Measurements from ENCODE around the gene VAV3.

VAV3 gene

GRCh38 chr1:107900090-107900945 is 64.7 kb downstream of the VAV3 start:
- in situ Hi-C loops (cut with MboI; ENCODE audit: low pct_unique_long_range_greater_than_20kb, low sequenced_read_pairs, unreplicated experiment), result no loop called here
- no peak for DNase-seq (ENCODE audit: low spot score)
- TF ChIP-seq, protein P1, sequence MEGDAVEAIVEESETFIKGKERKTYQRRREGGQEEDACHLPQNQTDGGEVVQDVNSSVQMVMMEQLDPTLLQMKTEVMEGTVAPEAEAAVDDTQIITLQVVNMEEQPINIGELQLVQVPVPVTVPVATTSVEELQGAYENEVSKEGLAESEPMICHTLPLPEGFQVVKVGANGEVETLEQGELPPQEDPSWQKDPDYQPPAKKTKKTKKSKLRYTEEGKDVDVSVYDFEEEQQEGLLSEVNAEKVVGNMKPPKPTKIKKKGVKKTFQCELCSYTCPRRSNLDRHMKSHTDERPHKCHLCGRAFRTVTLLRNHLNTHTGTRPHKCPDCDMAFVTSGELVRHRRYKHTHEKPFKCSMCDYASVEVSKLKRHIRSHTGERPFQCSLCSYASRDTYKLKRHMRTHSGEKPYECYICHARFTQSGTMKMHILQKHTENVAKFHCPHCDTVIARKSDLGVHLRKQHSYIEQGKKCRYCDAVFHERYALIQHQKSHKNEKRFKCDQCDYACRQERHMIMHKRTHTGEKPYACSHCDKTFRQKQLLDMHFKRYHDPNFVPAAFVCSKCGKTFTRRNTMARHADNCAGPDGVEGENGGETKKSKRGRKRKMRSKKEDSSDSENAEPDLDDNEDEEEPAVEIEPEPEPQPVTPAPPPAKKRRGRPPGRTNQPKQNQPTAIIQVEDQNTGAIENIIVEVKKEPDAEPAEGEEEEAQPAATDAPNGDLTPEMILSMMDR (IDR thresholded peaks at IDR 0.05; ENCODE audit: extremely low read depth, insufficient read depth, missing control alignments), result no peak

- TF ChIP-seq, protein P1 (IDR thresholded peaks at IDR 0.05; ENCODE audit: extremely low read depth, insufficient read depth, missing control alignments), result no peak
- in situ Hi-C loops (cut with MboI; ENCODE audit: low pct_unique_long_range_greater_than_20kb, low sequenced_read_pairs, unreplicated experiment), result no loop called here
Measured at GRCh38 chr1:107899655-107900054, 65.3 kb downstream of the VAV3 start.

GRCh38 chr1:107897438-107898345 is 67.3 kb downstream of the VAV3 start:
- DNase-seq (ENCODE audit: low spot score), result no peak
- TF ChIP-seq, protein P1 (IDR thresholded peaks at IDR 0.05; ENCODE audit: extremely low read depth, insufficient read depth, missing control alignments), result no peak
- in situ Hi-C loops (cut with MboI; ENCODE audit: low pct_unique_long_range_greater_than_20kb, low sequenced_read_pairs, unreplicated experiment), result no loop called here

More at GRCh38 chr1:107899655-107900054, 65.3 kb downstream of the VAV3 start:
- DNase-seq (ENCODE audit: low spot score), result no peak

GRCh38 chr1:107896936-107897335 is 68.0 kb downstream of the VAV3 start:
- DNase-seq (ENCODE audit: low spot score), result no peak
- TF ChIP-seq, protein P1 (IDR thresholded peaks at IDR 0.05; ENCODE audit: extremely low read depth, insufficient read depth, missing control alignments), result no peak
- in situ Hi-C loops (cut with MboI; ENCODE audit: low pct_unique_long_range_greater_than_20kb, low sequenced_read_pairs, unreplicated experiment), result no loop called here

DNA sequence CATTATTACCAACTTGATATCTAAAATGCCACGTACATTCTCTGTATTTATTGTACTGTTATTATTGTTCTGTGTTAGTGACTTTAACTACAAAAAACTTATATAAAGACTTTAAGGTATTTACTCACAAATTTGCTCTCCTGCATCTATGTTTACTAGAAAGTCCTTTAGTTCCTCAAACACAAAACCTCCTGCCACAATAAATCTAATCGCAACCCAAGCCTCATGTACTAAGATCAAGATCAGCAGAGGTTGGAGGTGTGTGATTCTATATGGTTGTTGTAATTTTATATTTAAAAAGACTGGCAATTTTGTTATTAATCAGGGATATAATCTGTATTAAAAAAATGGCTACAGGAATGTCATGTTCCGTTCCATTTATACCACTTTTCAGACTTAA is 68.6 kb downstream of the VAV3 start:
- in situ Hi-C loops (cut with MboI; ENCODE audit: low pct_unique_long_range_greater_than_20kb, low sequenced_read_pairs, unreplicated experiment), result no loop called here
- DNase-seq (ENCODE audit: low spot score), result no peak
- TF ChIP-seq, protein P1 (IDR thresholded peaks at IDR 0.05; ENCODE audit: extremely low read depth, insufficient read depth, missing control alignments), result no peak

GRCh38 chr1:107895403-107896191 is 69.4 kb downstream of the VAV3 start:
- in situ Hi-C loops (cut with MboI; ENCODE audit: low pct_unique_long_range_greater_than_20kb, low sequenced_read_pairs, unreplicated experiment), result no loop called here
- TF ChIP-seq, protein P1 (IDR thresholded peaks at IDR 0.05; ENCODE audit: extremely low read depth, insufficient read depth, missing control alignments), result no peak
- no peak for DNase-seq (ENCODE audit: low spot score)

Measured in GM13977 (cell line).